Stimulated activated CD8-positive, alpha-beta memory T cell treated with anti-CD3 and anti-CD28 coated beads, Interleukin-7, amount 100 ng/mL, for 4 hours (primary cell): Measurements from ENCODE around the gene PBX1.

Source experiments
- DNase-seq, 2 donors: peaks; one replicate each; pipeline ENCODE4 v3.0.0-alpha.2; 2020; ENCODE audit warnings: low read depth in 2 of 2

PBX1 gene

GRCh38 chr1:164806531-164806930 is 247.5 kb downstream of the PBX1 start:
- DNase-seq = no peak

- no peak for DNase-seq
Observed at GRCh38 chr1:164813776-164814175, 254.8 kb downstream of the PBX1 start.

GRCh38 chr1:164821648-164822047 is 262.7 kb downstream of the PBX1 start:
- DNase-seq = no peak

GRCh38 chr1:164823486-164824279 is 264.7 kb downstream of the PBX1 start:
- DNase-seq = no peak

GRCh38 chr1:164824542-164824941 is 265.6 kb downstream of the PBX1 start:
- no peak for DNase-seq

- DNase-seq = no peak
Observed at GRCh38 chr1:164830628-164831027, 271.6 kb downstream of the PBX1 start.

- DNase-seq = no peak
Observed at GRCh38 chr1:164834641-164835040, 275.7 kb downstream of the PBX1 start.

- no peak for DNase-seq
Observed at GRCh38 chr1:164836614-164837018, 277.6 kb downstream of the PBX1 start.

- DNase-seq = no peak
Observed at GRCh38 chr1:164838786-164839185, 279.8 kb downstream of the PBX1 start.

- DNase-seq = no peak
Observed at GRCh38 chr1:164840936-164841335, 282.0 kb downstream of the PBX1 start.

- no peak for DNase-seq
Observed at GRCh38 chr1:164841702-164842465, 282.9 kb downstream of the PBX1 start.

GRCh38 chr1:164842870-164843269 is 283.9 kb downstream of the PBX1 start:
- DNase-seq = no peak

GRCh38 chr1:164843743-164844500 is 284.9 kb downstream of the PBX1 start:
- no peak for DNase-seq

- no peak for DNase-seq
Observed at GRCh38 chr1:164846731-164847691, 288.0 kb downstream of the PBX1 start.

GRCh38 chr1:164853146-164853545 is 294.2 kb downstream of the PBX1 start:
- DNase-seq = no peak

- DNase-seq = no peak
Observed at GRCh38 chr1:164855716-164856329, 296.8 kb downstream of the PBX1 start.

GRCh38 chr1:164856381-164856780 is 297.4 kb downstream of the PBX1 start:
- no peak for DNase-seq

GRCh38 chr1:164857439-164857838 is 298.5 kb downstream of the PBX1 start:
- no peak for DNase-seq

GRCh38 chr1:164858096-164858632 is 299.2 kb downstream of the PBX1 start:
- no peak for DNase-seq

GRCh38 chr1:164861632-164862031 is 302.6 kb downstream of the PBX1 start:
- no peak for DNase-seq
